Fibroblast of peridontal ligament (primary cell): ENCODE results near the gene RPS3.

Experiments used
- DNase-seq: peaks from one replicate; pipeline ENCODE4 v3.0.0-alpha.2; 2010; ENCODE audit errors: extremely low read depth

RPS3 gene

GRCh38 chr11:75434886-75435570, 35.7 kb downstream of the RPS3 start:
- no peak for DNase-seq

- DNase-seq, result no peak
Measured at GRCh38 chr11:75435571-75435925, 36.2 kb downstream of the RPS3 start.

- DNase-seq, result no peak
Measured at GRCh38 chr11:75436806-75437205, 37.5 kb downstream of the RPS3 start.

- DNase-seq, result no peak
Measured at GRCh38 chr11:75437966-75438659, 38.8 kb downstream of the RPS3 start.

GRCh38 chr11:75439026-75439425, 39.7 kb downstream of the RPS3 start:
- no peak for DNase-seq

- no peak for DNase-seq
Measured at GRCh38 chr11:75439495-75440120, 40.3 kb downstream of the RPS3 start.

GRCh38 chr11:75440960-75441803, 41.9 kb downstream of the RPS3 start:
- DNase-seq, result no peak

- DNase-seq, result no peak
Measured at GRCh38 chr11:75441804-75442132, 42.5 kb downstream of the RPS3 start.

- DNase-seq, result no peak
Measured at GRCh38 chr11:75442161-75442885, 43.0 kb downstream of the RPS3 start.

GRCh38 chr11:75443043-75443442, 43.7 kb downstream of the RPS3 start:
- DNase-seq, result no peak

- DNase-seq, result peak; percentile 42
Measured at GRCh38 chr11:75445315-75445953, 46.1 kb downstream of the RPS3 start.

GRCh38 chr11:75447415-75447814, 48.1 kb downstream of the RPS3 start:
- no peak for DNase-seq

GRCh38 chr11:75449271-75449670, 50.0 kb downstream of the RPS3 start:
- no peak for DNase-seq

GRCh38 chr11:75449776-75450175, 50.5 kb downstream of the RPS3 start:
- no peak for DNase-seq

- no peak for DNase-seq
Measured at GRCh38 chr11:75450236-75450635, 50.9 kb downstream of the RPS3 start.

- no peak for DNase-seq
Measured at GRCh38 chr11:75450826-75451821, 51.8 kb downstream of the RPS3 start.

GRCh38 chr11:75453916-75454655, 54.8 kb downstream of the RPS3 start:
- DNase-seq, result peak; percentile 87

- no peak for DNase-seq
Measured at GRCh38 chr11:75454987-75455386, 55.7 kb downstream of the RPS3 start.
